T1000 (cell line): ENCODE measurements around the gene SH3BP5.

Source experiments
- DNase-seq: peaks from one replicate; lab custom pipeline; 2025; ENCODE audit warnings: mixed read lengths; lab: John Stamatoyannopoulos, UW

The SH3BP5 gene

GRCh38 chr3:15347063-15347736, 14.8 kb upstream of the SH3BP5 start:
- DNase-seq: no peak

- DNase-seq: no peak
Measured at GRCh38 chr3:15346516-15346915, 14.1 kb upstream of the SH3BP5 start.

GRCh38 chr3:15345608-15346137, 13.3 kb upstream of the SH3BP5 start:
- DNase-seq: no peak

GRCh38 chr3:15345066-15345607, 12.8 kb upstream of the SH3BP5 start:
- DNase-seq: no peak

- DNase-seq: no peak
Measured at GRCh38 chr3:15342945-15343344, 10.6 kb upstream of the SH3BP5 start.

GRCh38 chr3:15342246-15342645, 9.9 kb upstream of the SH3BP5 start:
- no peak for DNase-seq

GRCh38 chr3:15341030-15341726, 8.8 kb upstream of the SH3BP5 start:
- DNase-seq: no peak

- no peak for DNase-seq
Measured at GRCh38 chr3:15339786-15340215, 7.4 kb upstream of the SH3BP5 start.

- DNase-seq: no peak
Measured at GRCh38 chr3:15339001-15339400, 6.6 kb upstream of the SH3BP5 start.

GRCh38 chr3:15337963-15338362, 5.6 kb upstream of the SH3BP5 start:
- no peak for DNase-seq

- DNase-seq: no peak
Measured at GRCh38 chr3:15336057-15336456, 3.7 kb upstream of the SH3BP5 start.

GRCh38 chr3:15333956-15334263, 1.5 kb upstream of the SH3BP5 start:
- DNase-seq: no peak

- DNase-seq: no peak
Measured at GRCh38 chr3:15333099-15333955, 941 bp upstream of the SH3BP5 start.

- peak; percentile 24 for DNase-seq
Measured at GRCh38 chr3:15331606-15332404, 581 bp downstream of the SH3BP5 start.

- no peak for DNase-seq
Measured at GRCh38 chr3:15331072-15331605, 1.2 kb downstream of the SH3BP5 start.

GRCh38 chr3:15330031-15330596, 2.3 kb downstream of the SH3BP5 start:
- no peak for DNase-seq

GRCh38 chr3:15329046-15330005, 3.1 kb downstream of the SH3BP5 start:
- no peak for DNase-seq

GRCh38 chr3:15327941-15328340, 4.4 kb downstream of the SH3BP5 start:
- no peak for DNase-seq

GRCh38 chr3:15326673-15327072, 5.7 kb downstream of the SH3BP5 start:
- no peak for DNase-seq

GRCh38 chr3:15326037-15326436, 6.3 kb downstream of the SH3BP5 start:
- DNase-seq: no peak
